GM19035 (cell line): ENCODE results near the gene BCAR1.
"Not testable (repeated sequence)": the region's sequence is repeated elsewhere in the genome, so short reads cannot be mapped to it uniquely, and the experiment has no call there.

Experiments
- ATAC-seq: cut with Tn5 transposase; IDR thresholded peaks from one replicate; pipeline ENCODE4 v1.9.1; 2021; ENCODE audit not compliant: unreplicated experiment

The BCAR1 gene

DNA sequence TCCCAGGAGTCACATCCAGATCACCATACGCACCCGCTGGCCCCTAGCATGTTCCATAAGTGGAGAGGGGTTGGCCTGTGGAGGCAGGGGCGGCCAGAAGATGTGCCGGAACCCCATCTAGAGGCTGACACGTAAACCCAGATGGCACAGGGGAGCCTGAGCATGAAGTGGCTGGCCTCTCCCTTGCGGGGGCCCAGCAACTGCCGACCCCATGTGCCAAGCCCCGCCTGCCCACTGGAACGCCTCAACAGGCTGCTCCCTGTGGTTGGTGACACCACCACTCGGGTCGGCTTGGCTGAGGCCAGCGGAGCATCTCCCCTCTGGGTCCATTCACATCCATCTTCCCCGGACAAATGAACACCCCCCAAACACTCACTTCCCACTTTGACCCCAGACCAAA, 9.5 kb downstream of the BCAR1 start:
- ATAC-seq, result no peak

DNA sequence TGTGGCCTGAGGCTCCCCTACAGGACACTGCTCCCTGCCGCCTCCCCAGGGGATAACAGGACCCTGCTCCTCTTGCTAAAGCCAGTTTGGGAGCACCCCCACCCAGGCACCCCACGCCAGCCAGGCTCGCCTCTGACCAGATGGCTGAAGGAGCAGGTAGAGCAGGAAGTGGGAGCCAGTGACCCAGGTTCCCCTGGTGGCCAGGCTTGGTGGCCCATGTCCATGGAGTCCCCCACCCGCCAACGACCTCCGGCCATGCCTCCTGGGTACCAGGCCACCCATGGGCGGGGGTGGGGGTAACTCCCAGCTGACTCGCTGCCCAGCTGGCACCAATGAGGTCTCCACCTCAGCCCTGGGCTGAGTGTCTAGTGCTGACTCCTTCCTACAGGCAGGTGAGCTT, 10.0 kb downstream of the BCAR1 start:
- ATAC-seq, result no peak

DNA sequence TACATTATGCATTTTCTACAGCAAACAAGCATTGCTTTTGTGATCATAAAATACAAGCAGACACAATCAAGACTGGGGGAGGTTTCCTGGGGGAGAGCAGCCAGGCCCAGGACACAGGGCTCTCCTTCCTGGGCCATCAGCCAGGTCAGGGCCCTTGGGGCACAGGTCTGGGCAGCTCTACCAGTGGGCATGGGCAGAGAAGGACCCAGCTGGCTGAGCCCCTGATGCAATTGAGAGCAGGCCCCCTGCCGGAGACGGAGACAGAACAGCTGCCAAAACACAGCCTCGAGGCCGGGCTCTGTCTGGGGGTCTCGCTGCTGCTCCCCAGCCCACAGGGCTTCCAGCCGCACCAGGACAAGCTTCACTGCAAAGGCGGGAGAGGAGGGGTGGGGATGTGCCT, 10.8 kb downstream of the BCAR1 start:
- not testable (repeated sequence) for ATAC-seq

DNA sequence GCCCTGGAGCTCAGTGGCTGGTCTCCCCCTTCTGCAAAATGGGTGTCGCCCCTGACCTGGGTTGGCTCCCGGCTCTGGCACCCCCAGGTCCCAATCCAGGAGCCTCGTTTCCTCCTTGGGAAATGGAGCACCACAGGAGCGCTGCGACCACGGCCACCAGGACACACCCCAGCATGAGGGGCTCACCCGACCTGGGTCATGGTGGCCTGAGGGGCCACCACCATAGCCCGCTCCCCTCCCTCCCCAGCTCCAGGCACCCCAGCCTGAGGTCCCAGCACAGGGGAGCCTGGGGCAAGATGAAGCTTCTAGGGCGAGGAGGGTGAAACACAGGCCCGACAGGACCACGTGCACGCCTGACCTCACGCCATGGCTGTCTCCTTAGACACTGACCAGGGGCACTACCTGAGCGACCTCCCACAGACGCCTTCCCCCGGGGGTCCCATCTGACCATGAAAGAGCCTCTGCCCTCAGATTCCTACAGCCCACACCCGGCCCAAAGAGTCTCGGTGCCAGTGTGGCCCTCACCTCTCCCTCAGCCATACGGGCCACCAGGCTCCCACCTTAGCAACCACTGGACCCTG, 11.8 kb downstream of the BCAR1 start:
- ATAC-seq, result no peak

DNA sequence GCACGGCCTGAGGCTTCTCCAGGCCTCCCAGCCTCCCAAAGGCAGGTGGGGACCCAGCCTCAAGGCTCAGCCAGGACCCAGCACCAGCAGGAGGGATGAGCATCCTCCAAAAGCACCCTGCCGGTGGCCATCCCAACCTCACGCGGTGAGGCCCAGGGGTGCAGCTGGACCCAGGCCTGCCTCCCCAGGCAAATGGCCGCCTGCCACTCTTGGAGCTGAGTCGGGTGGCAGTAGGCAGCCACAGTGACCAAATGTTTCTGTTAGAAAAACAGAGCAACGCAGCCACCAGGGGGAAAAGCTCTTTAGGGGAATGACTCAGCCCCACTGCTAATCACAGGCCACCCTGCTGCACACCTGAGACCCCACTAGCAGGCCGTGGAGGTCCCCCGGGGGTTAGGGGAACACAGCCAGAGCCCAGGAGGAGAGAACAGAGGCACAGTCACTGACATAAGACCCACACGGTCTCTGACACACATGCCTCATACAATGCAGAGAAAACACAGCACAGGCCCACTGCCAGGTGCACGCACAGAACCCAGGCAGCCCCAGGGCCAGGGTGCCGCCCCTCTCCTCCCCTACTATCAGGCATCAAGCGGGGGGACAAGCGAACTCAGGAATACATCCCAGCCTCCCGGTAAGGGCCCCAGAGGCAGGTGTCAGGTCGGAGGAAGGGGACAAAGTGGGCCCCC, 12.4 kb downstream of the BCAR1 start:
- no peak for ATAC-seq

DNA sequence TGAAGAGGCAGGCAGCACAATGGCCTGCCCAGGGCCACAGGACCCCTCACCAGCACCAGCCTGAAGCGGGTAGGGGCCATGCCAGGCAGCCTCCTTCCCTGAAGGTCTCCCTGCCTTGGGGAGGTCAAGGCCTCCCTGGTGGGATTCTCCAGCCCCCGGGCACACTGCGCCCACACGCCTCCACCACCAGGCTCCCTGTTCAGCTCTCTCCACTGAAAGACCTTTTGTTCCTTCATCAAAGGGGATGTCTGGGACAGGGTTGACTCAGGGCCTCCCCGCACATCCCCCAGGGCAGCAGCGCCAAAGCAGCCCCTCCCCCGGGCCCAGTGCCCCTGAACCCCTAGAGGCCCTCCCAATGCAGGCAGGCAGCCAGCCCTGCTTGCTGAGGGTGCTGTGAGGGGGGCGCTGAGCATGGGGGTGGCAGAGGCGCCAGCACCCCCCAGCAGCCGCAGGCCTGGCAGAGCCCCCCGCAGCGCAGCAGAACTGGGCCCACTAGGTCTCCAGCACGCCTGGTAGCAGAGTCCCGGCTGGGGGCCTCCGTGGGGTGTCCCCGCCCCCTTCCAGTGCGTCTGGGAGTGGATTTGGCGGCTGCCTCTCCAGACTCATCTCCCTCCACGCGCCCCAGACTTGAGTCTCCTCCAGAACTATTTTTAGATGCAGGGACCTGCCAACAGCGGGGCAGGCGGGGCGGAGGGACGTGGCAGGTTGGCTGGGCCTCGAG, 13.1 kb downstream of the BCAR1 start:
- ATAC-seq, result no peak

DNA sequence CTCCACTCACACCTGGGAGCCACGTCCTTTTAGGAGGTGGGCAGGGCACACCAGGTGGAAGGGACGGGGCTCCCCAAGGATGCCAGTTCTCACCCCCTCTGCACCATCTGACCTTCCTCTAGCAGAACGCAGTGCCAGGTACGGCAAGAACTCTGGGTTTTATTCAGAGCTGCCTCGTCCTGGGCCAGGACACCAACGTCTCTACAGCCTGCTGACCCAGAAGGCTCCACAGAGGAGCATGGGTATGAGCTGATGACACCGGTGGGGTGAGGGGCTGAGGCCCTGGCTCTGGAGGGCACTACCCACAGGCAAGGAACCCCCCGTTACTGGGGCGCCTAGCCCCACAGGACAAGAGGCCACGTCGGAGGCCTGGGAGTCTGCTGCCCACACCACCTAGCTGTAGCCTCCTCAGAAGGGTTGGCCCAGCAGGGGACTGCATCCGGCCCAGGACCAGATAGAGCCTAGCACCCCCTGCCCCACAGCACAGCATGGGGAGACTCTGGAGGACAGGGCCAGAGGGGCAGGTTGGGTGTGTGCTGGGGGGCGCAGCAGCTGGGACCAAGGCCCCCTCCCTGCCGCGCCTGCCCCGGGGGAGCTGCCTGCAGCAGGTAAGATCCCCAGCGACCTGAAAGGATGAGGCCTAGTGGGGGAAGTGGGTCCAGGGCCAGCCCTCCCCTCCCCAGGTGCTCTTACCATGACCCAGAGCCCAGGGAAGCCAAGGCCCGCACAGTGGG, 13.9 kb downstream of the BCAR1 start:
- no peak for ATAC-seq

DNA sequence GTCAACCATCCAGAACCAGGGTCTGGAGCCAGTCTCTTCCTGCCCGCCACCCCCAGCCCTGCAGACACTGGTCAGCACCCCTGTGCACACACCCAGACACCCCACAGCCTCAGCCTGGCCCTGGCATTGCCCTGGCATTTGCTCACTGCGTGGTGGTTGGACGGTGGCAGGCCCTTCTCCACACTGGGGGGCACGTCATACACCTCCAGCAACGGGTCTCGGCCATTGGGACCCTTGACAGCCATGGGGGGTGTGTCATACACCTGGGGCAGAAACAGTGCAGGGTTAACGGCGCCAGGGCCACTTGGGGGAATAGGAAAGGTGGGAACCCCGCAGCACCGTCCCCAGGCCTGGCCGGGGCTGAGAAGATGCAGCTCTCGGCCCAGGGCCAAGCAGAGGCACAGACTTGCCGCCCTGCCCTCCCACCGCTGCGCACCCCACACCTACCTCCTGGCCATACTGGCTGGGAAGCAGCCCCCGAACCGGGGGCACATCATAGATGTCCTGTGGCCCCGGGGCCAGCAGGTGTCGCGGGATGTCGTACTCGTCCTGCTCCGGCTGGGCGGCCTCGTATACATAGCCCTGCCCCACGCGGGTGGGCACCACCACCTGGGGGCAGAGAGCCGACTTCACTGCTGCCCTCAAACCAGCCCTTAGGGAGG, 14.6 kb downstream of the BCAR1 start:
- no peak for ATAC-seq

DNA sequence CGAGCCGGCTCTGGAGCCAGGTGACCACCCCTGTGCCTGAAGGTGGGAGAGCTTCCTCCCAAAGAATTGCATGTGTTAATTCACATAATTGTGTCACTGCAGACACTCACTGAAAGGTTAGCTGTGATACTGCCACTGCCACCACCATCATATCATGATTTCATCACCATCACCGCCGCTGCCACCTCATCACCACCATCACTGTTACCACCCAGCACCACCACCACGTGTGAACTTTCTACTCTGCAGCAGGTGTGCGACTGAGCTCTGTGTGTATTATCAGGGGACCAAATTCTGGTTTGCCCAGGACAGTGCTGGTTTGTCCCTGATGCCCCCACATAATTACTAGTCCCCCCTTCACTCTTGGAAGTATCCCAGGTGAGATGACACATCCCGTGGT, 15.2 kb downstream of the BCAR1 start:
- no peak for ATAC-seq

DNA sequence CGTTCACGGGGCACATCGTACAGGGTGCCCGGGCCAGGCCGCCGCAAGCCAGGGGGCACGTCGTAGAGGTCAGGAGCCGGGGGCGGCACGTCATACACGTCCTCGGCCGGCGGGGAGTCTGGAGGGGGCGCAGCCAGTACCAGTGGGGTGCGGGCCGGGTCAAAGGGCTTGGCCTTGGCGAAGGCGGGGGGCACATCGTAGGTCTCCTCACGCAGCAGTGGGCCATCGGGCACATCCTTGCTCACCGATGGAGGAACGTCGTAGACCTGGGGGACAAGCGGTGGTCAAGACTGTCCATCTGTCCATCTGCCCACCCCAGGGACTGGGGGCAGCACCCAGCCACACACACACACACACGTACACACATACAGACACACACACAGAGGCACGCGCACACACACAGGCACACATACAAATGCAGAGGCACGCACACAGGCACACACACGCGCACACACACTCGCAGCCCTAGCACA, 15.7 kb downstream of the BCAR1 start:
- ATAC-seq, result no peak

DNA sequence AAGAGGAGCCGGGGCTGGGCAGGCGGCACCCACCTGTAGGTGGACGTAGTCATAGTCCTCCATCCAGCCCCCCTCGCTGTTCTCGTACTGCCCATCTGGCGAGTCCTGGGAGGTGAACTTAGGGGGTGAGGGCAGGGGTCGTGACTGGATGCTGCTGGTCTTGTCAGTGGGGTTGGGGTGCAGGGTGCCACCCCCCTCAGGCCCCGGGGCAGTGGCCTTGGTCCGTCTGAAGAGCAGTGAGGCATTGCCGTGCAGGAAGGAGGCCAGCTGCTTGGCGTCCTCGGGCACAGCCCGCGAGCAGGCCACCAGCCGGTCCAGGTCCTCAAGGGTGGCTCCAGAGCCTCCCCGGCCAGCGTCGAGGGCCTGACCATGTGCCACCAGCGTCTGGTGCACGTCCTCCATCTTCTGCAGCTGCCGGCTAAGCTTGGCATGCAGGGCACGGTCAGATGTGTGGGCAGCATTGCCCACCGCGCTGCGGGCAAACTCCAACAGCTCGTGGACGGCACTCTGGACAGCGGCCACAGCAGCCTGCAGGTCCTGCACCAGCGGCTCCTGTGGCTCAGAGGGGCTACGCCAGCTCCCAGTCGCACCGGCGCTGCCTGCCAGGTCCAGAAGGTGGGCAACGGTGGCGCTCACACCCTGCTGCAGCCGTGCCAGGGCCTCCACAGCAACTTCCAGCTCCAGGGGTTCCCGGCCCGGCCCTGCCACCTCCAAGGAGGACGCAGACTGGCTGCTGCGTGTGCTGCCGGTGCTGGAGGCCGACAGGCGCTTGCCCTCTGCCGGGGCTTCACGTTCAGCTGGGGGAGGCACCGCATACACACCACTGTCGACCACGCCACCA, 16.3 kb downstream of the BCAR1 start:
- no peak for ATAC-seq

DNA sequence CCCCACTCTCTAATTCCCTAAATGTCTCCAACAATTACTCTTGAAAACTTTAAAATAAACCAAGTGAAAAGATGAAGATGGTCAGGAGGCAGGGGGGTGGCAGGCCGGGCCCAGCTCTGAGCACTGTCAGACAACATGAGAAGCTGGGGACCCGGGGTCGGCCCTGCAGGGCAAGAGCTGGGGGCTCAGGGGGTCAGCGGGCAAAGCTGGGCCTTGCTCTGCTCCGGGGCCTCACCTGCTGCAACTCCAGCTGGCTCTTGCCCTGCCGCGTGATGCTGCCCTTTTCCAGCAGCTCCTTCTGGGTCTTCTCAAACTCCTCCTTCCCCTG, 17.8 kb downstream of the BCAR1 start:
- ATAC-seq, result no peak

DNA sequence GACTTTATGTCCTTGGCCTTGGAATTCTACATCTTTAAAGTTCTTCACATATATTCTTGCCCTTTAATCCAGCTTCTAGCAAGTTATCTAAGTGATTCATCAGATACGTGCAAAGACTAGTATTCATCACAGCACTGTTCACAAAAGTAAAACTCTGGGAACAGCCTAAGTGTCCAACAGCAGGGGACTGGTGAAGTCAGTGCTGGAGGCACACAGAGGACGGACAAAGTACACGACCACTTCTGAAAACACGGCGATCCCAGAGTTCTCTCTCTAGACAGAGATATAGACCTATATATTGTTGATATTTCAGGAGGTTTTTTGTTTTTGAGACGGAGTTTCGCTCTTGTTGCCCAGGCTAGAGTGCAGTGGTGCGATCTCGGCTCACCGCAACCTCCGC, 19.9 kb downstream of the BCAR1 start:
- ATAC-seq, result no peak

DNA sequence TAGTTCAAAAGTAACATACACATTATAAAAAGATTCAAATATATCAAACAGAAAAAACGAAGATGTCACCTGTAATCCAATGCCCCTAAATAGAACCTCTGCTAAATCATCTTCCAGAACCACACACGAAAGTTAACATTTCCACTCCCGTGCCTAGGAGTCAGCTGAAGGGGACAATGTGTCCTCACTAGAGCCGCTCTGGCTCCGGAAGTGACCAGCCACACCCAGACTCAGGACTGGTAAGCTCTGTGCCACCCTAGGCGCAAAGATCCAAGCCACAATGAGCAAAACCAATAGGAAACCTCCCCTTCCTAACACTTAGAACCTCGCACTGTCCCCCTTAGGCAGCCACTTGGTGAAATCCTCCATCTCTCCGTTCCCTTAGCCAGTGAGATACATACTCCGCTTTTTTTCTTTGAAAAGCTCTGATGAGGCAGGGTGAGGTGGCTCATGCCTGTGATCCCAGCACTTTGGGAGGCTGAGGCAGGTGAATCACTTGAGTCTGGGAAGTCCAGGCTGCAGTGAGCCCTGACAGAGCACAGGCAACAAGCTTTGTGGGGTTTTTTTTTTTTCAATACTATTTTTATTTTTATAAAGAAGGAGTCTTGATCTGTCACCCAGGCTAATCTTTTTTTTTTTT, 20.8 kb downstream of the BCAR1 start:
- no peak for ATAC-seq

DNA sequence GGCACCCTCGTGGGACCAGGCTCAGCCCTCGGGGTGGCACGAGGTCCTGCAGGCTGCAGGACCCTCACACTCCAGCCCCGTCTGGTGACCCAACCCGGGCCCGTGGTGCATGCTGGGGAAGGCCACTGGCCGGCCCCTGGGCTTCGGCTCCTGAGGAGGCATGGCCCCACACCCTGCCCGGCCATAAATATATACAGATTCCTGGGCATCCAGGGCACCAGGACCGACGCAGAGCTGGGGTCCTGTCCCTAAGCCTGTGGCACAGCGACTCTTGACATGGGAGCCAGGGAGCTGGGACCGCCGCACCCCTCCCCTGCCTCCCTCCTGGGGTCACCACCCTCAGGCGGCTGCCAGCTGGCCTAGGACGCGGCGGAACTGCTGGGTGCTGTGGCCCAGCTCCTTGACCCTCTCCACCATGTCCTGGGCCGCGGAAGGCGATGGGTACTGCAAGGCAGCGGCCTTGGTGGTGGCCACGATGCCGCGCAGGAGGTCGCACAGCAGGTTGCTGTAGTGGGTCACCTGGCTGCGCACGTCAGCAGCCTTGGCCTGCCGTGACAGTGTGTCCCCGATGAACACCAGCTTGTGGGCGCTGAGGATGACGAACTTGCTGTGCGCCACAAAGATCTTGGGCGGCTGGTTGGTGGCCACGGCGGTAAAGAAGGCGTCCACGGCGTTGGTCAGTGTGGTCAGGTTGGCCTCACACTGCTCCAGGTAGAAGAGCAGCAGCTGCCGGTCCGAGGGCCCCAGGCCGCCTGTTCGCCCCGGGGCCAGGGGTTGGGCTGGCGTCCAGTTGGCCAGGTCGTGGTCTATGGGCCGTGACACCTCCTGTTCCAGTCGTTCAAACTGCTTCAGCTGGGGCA, 22.0 kb downstream of the BCAR1 start:
- ATAC-seq, result no peak

DNA sequence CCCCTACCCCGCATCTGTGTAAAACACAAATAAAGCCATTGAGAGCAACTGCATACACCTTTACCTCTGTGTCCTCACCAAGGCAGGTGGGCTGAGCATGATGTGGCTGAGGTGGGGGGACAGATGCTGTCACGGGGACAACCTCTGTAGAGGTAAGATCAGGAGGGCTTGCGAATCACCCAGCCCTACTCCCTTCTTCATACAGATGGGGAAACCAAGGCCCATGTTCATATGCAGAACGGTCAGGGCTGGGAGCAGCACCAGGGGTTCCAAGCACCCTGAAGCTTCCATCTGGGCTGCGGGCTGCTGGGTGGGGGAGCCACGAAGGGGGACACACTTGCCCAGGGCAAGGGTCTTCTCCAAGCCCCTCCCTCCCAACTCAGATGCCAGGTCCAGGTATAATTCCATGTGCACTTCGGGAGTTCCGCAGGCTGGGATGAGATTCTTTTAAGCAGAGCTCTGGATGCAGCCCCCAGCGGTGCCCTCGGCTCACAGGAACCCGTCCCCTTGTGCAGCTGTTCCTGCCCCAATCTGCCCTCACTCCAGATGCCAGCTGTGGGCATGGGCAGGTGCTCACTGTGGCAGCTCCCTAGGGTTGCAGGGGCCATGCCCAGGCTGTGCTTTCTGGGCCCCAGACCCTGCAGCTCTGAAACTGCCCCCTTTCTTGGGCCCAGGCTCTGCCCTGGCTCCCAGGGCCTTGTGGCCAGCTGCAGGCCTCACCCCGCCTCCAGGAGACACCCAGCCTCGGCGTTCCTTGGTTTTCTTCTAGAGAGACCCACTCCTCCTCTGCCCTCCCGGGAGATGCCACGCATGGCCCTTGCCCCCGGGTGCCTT, 23.1 kb downstream of the BCAR1 start:
- no peak for ATAC-seq

DNA sequence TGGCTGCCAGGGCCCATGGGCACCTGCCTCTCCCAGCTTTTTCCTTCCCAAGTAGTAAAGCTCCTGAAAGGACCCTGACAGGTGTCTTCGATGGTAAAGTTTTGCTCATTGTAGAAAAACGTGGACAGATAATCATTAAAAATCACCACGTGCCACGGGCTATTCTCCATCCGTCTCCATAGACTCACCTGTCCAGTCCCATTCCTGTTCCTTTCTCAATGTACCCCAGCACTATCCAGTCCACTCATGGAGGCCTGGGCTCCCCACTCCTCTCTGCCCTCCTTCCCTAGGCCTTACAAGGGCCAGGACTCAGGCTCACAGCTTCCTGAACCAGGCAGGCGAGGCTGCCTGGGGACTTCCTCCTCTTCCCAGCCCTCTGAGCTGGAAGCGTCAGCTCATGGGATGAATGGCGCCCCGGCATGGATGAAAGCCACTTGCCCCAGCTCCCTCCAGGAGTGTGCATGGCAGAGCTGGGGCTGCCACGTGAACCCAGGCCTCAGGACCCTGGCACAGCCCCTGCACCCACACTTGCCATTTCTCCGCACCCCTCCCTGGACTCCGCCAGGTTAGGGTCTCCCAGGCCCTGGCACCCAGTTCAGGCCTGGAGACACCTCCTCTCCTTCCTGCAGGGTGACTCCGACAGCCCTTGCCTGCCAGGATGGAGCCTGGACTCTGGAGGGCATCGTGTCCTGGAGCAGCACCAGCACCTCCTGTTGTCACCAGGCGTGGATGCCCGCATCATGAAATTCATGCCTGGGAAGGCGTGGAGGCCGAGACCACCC, 23.9 kb downstream of the BCAR1 start:
- no peak for ATAC-seq
